ENCODE results near the gene LRFN5.

LRFN5 gene

GRCh38 chr14:41761204-41761603 is 154.5 kb downstream of the LRFN5 start:
- TF ChIP-seq EZH2phosphoT487 (IDR thresholded peaks at IDR 0.05; ENCODE audit: borderline replicate concordance, low read length) (no peak), CTCF (IDR thresholded peaks at IDR 0.05; ENCODE audit: low read depth, low read length, poor library complexity, severe bottlenecking) (no peak)
- Histone ChIP-seq H3K4me2 (ENCODE audit: low read length) (no peak overlapping the region), H3F3A (ENCODE audit: control insufficient read depth, insufficient read depth) (no peaks in the 10 kb centered on the region), H4K20me1 (ENCODE audit: control insufficient read depth, insufficient read depth, low read depth, low read length) (no peaks in the 10 kb centered on the region), H3K36me3 (ENCODE audit: control insufficient read depth, low read length) (no peaks in the 10 kb centered on the region), H3K4me3 (ENCODE audit: low read length) (no peak overlapping the region), H3K27me3 (ENCODE audit: control insufficient read depth, low read length) (no peaks in the 10 kb centered on the region), H3K4me1 (ENCODE audit: control insufficient read depth, low read length) (no peaks in the 10 kb centered on the region), H3K79me2 (ENCODE audit: control insufficient read depth, low read length) (no peaks in the 10 kb centered on the region), H3K9me2 (replicated peaks; ENCODE audit: control insufficient read depth, low read length) (no peaks in the 10 kb centered on the region), H3K27ac (ENCODE audit: low read depth, low read length) (no peak overlapping the region), H3K9me3 (ENCODE audit: control insufficient read depth, insufficient read depth, low read length) (peaks cover 4% of the 10 kb centered on the region; the same call in 1 of the 2 replicates)

DNA sequence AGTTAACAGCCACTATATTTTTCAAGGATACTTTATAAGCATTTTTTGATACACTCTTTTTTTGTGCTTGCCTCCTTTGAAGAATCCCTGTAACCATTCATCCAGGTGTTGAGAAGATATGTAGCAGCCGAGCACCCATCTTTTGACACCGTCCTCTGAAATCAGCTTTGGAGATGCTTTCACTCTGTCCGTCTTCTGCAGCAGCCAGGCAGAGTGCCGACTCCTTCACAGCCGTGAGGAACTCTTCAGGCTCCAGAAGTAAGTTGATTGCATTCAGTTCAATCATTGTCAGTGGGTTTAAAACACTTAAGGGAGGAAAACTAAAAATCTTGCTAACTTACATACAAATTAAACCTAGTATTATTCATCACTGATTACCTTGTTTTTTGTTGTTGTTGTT is 160.1 kb downstream of the LRFN5 start:
- Histone ChIP-seq H3F3A (ENCODE audit: control insufficient read depth, insufficient read depth) (no peaks in the 10 kb centered on the region), H3K4me1 (ENCODE audit: control insufficient read depth, low read length) (no peaks in the 10 kb centered on the region), H3K4me3 (ENCODE audit: low read length) (no peak overlapping the region), H3K27me3 (ENCODE audit: control insufficient read depth, low read length) (no peaks in the 10 kb centered on the region), H3K9me3 (ENCODE audit: control insufficient read depth, insufficient read depth, low read length) (no peaks in the 10 kb centered on the region), H3K4me2 (ENCODE audit: low read length) (no peak overlapping the region), H4K20me1 (ENCODE audit: control insufficient read depth, insufficient read depth, low read depth, low read length) (no peaks in the 10 kb centered on the region), H3K9me2 (replicated peaks; ENCODE audit: control insufficient read depth, low read length) (no peaks in the 10 kb centered on the region), H3K36me3 (ENCODE audit: control insufficient read depth, low read length) (no peaks in the 10 kb centered on the region), H3K79me2 (ENCODE audit: control insufficient read depth, low read length) (no peaks in the 10 kb centered on the region), H3K27ac (ENCODE audit: low read depth, low read length) (no peak overlapping the region)
- no peak for TF ChIP-seq EZH2phosphoT487 (IDR thresholded peaks at IDR 0.05; ENCODE audit: borderline replicate concordance, low read length)
- no peak for TF ChIP-seq CTCF (IDR thresholded peaks at IDR 0.05; ENCODE audit: low read depth, low read length, poor library complexity, severe bottlenecking)

DNA sequence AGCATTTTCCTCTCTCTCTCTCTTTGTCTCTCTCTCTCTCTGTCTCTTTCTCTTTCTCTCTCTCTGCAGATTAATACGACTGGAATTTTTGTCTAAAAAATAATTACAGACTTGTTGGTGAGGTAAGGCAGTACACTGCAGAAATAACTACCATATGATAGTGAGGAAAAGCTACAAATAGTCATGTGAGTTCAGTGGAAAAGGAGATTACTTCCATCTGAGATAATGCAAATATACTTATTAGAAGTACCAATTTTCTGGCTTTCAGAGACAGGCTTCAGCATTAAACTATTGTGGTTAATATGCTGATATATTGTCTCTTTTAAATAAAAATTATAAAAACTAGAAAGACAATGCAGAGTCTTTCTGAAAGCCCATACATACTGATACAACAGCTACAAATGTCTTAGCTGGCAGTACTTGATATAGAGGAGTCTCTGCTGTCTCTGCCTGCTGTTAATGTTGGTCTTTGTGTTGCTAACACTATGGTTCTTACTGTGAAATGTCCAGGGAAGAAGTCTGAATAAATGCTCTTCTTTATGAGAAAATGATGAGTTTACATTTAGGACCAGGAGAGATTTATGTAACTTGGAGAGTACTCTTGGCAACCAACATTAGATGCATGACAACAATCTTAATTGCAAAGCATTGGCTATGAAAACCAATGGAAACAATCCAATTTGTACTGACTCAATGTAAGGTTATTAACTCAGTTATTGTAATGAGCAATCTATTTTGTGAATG is 167.0 kb downstream of the LRFN5 start:
- no peaks in the 10 kb centered on the region for H3K4me1 ChIP-seq (ENCODE audit: control insufficient read depth, low read length)
- no peak overlapping the region for H3K4me3 ChIP-seq (ENCODE audit: low read length)
- H3K79me2 ChIP-seq (ENCODE audit: control insufficient read depth, low read length), result no peaks in the 10 kb centered on the region
- H3K27me3 ChIP-seq (ENCODE audit: control insufficient read depth, low read length), result no peaks in the 10 kb centered on the region
- TF ChIP-seq EZH2phosphoT487 (IDR thresholded peaks at IDR 0.05; ENCODE audit: borderline replicate concordance, low read length) (no peak), CTCF (IDR thresholded peaks at IDR 0.05; ENCODE audit: low read depth, low read length, poor library complexity, severe bottlenecking) (no peak)
- no peaks in the 10 kb centered on the region for H4K20me1 ChIP-seq (ENCODE audit: control insufficient read depth, insufficient read depth, low read depth, low read length)
- no peaks in the 10 kb centered on the region for H3F3A ChIP-seq (ENCODE audit: control insufficient read depth, insufficient read depth)
- no peak overlapping the region for H3K4me2 ChIP-seq (ENCODE audit: low read length)
- H3K9me2 ChIP-seq (replicated peaks; ENCODE audit: control insufficient read depth, low read length), result no peaks in the 10 kb centered on the region
- no peak overlapping the region for H3K27ac ChIP-seq (ENCODE audit: low read depth, low read length)
- no peaks in the 10 kb centered on the region for H3K36me3 ChIP-seq (ENCODE audit: control insufficient read depth, low read length)
- H3K9me3 ChIP-seq (ENCODE audit: control insufficient read depth, insufficient read depth, low read length), result no peaks in the 10 kb centered on the region
